Posterior vena cava (tissue), 2 donors: ENCODE results near the gene MITF. TPM values are rescaled to one million over a fixed set of nuclear protein-coding genes. Genes with fewer than 3 reads are reported as not detected.
"Not testable (repeated sequence)": the region's sequence is repeated elsewhere in the genome, so short reads cannot be mapped to it uniquely, and the experiment has no call there.

Experiments used
- DNase-seq: peaks from one replicate; pipeline ENCODE4 v3.0.0-alpha.2; 2020; ENCODE audit warnings: low spot score
- intact Hi-C, 2 donors: fragments of 100-400 bp; cut with DNase I; formaldehyde crosslinking; loops; one replicate each; pipeline versions ENCODE4 v1.14.1 to v1.14.2; 2022 to 2023
- total RNA-seq, 2 donors: library from RNA; stranded (reverse); fragmentation: NEBNext Ultra II Directional; extraction: Animal tissue kit (Norgen Biotek cat#: 25700); gene quantifications; one replicate each; pipeline ENCODE4 v1.2.1, GENCODE V29; 2021
- donor health status: DM: yes; HTN: yes; CAD: no.
- donor health status: DM: yes; HTN: yes; CAD: no.

Gene MITF
- total RNA-seq, 2 donors from 2014 or later: 25.9 to 61.4 TPM

DNA sequence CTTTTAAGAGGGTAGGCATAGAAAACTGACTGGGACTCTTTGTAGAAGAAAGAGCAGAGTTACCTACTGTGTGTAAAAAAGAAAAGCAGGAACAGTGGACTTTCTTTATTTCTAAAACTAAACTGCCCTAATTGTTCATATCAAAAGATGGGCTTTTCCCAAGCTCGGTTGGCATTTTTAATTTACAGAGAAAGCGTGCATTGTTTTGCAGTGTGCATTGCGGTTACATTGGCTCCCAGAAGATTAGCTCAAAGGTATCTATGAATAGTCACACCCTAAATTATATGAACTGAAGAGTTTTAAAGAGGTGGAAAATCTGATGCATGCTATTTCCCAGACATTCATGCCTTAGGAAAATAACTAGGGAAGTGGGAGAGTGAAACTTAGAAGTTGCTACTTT lies 36.5 kb downstream of the MITF start:
- intact Hi-C loops: loop anchor here in 1 of 2 donors (5.0 kb wide), 1 partner anchor 1807 kb away; the partner anchor contains the start of gene FOXP1

DNA sequence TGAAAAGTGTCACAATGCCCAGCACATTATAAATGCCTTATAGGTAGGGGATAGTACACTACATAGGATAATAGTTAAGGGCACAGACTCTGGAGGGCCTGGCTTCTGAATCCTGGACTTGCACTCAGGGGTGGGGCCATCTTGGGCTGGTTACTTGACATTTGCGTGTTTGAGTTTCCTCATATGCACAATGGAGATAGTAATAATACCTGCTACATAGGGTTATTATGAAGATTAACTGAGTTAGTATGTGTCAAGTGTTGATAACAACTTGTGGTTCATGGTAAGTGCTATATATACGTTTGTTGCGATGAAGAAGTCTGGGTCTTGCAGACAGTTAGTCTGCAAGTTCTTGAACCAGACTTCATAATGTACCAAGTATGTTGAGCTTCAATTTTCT lies 37.0 kb downstream of the MITF start:
- intact Hi-C loops: loop anchor here in 1 of 2 donors (5.0 kb wide), 1 partner anchor 1806 kb away; the partner anchor contains the start of gene FOXP1
- DNase-seq: no peak

More for the DNA sequence above, 36.5 kb downstream of the MITF start:
- DNase-seq: no peak

DNA sequence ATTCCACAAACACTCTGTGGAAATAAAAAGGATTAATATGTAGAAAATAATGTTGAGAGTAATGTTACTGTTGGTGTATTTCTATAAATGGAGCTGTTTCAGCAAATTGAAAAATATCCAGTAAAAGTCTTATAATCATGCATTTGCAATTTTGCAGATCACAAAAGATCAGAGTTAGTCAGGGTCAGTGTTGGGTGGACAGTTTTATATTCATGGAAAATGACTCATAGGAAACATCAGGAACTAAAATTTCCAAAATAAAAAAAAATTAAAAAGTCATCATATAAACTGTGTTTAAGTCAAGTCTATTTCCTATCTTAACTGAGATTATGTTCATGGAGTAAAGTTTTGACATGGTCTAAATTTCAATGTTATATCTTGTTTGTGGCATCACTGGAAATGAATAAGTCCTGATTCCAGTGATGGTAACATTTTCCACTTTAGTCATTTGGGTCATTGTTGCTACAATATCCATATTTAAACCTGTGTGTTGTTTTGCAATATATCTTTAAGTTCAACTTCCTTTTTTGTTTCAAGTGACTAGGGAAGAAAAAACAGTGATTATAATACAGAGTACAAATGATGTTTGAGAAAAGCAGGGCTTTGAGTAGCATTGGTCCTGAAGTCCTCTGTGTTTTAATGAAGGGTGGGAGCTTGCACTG lies 37.8 kb downstream of the MITF start:
- intact Hi-C loops: loop anchor here in 1 of 2 donors (5.0 kb wide), 1 partner anchor 1805 kb away; the partner anchor contains the start of gene FOXP1
- no peak for DNase-seq

DNA sequence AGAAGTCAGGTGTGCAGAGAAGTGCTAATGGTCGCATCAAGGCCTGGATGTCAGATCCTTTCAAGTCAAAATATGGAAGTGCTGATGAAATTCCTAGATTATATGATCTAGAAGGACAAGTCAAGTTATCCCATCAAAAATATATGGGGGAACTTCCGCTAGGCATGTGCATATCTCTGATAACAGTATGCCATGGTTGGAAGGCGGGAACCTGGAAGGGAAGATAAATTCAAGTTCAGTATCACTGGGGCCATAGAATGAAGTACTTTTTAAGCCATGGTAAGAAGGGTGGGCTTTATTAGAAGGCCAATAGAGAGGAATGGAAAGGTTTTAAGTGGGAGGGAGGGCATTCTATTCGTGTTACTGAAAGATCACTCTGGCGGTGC lies 38.3 kb downstream of the MITF start:
- DNase-seq: no peak
- intact Hi-C loops: loop anchor here in 1 of 2 donors (5.0 kb wide), 1 partner anchor 1805 kb away; the partner anchor contains the start of gene FOXP1

DNA sequence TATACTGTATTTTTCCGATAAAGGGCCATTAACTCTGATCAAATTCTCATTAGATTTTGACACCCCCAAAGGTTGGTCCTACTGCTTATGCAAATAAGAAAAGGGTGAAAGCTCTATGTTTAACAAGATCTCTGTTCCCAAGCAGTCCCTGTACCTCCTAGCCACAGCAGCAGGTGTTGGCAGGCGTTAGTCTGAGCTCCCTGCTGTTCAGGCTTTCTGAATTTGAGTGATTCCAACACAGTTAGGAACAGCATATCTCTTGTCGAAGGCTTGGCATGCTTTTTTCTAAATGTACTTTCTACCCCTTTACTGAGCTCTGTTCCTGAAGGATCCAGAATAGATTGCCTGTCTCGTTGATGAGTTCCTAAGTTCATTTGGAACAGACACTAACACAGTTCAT lies 42.3 kb downstream of the MITF start:
- no peak for DNase-seq

DNA sequence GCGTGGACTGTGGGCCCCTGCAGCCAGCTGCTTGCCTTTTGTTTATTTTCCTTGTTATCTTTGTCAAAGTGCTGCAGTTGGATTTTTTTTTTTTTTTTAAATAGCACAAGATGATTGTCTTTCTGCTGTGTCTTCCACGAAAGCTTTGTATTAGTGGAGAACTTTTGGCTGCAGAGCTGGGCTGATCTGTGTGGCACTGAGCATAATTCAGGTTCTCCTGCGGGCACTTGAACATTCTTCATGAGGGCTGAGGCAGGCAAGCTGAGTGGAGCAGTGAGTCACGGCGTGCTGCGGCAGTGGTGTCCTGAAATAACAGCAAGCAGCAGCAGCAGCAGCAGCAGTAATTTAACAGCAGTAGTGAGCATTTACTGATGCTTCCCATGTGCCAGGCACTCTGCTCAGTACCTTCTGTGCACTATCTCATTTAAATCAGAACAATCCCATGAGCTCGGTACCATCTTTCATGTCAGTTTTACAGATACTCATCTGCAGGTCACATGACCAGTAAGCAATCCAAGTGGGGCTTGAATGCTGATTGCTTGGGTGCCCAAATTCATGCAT lies 45.8 kb downstream of the MITF start:
- DNase-seq: peak; percentile 89
- intact Hi-C loops: loop anchor here in 1 of 2 donors (5.0 kb wide), 1 partner anchor 43 kb away; no protein-coding TSS in a partner anchor

More for the DNA sequence above, 42.3 kb downstream of the MITF start:
- intact Hi-C loops: no loop called here

DNA sequence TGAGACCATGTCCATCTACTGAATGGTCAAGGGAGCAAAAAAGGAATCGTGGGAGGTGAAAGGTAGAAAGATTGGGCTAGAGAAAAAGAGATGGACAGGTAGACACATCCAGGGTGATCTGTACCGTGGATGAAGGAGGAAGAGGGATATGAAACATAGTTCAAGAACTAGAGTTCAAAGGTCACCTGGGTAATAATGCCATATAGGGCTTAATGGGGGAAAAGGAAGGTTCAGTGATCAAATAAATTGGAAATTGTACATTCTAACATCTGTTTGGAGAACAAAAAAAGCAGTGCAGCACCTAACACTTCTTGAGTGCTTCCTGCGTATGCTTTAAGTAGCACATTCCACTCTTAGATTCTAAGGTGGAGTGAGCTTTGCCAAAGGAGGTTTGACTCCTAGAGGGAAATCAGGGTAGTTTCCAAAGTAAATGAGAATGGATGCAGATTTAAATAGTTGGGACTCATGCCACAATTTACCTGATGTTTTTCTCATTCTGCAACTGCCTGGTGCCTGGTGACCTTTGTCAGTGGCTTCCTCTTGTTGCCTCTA lies 46.6 kb downstream of the MITF start:
- intact Hi-C loops: loop anchor here in 1 of 2 donors (5.0 kb wide), 1 partner anchor 44 kb away; no protein-coding TSS in a partner anchor
- no peak for DNase-seq

DNA sequence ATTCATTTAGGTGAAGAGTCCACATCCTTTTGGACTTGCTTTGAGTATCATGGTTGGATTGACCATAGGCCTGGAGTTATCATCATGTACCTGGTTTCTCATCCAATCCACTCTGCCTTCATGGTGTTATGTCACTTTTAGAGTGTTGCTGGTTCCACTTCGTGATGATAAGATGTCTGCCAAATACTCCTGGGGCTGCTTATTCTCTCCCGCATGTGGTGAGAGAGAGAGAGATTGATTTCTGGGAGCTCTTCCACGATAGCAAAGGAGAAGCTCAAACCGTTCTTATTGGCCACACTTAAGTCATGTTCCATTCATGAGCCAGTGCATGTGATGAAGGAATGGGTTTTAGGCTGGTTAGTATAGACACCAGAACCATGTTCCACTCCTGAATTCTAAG lies 47.6 kb downstream of the MITF start:
- DNase-seq: no peak
- intact Hi-C loops: loop anchor here in 1 of 2 donors (5.0 kb wide), 1 partner anchor 45 kb away; no protein-coding TSS in a partner anchor

DNA sequence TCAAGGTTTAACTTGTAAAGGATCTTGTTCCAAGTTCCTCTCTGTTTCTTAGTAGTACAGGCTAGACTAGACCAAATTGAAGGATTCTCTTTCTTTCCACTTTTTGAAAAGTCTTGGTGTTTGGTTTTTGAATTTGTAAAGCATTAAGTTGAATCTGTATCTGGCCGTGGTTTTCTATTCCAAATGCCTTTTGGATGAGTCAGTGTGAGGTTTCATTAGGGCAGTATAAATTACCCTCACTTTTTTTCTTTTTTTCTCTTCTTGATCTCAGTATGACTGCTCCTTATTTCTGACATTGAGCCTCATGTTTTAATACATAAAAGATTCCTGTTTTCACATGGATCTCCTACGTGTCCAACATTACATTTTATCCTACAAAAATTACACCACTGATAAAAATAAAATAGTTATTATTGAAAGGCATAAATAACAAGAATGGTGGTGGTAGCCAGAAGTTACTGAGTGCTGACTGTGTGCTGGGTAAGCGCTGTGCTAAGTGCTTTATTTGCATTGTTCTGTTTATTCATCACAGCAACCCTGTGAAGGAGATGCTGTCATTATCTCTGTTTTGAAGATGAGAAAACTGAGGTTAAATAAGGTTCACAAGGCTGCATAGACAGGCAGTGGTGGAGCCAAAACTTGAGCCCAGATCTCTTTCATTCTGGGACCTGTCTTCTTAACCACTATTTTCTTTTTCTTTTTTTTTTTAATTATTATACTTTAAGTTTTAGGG lies 48.3 kb downstream of the MITF start:
- intact Hi-C loops: loop anchor here in 1 of 2 donors (5.0 kb wide), 1 partner anchor 45 kb away; no protein-coding TSS in a partner anchor
- no peak for DNase-seq

DNA sequence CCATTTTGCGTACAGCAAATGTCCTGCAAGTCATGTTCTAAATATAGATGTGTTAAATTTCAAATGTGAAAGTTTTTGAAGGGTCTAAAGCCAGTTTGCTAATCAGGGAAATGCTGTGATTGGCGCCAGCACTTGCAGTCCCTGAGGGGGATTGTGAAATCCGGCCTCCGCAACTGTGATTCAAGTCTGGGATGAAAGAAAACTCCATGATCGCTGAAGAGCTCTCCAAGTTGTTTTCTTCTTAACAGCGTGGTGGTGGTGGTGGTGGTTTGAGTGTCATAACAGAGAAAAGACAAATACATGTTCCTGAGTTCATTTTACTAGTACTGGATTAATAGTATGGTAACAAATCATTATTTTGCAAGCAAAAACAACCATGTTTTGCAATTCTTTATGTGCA lies 51.8 kb downstream of the MITF start:
- intact Hi-C loops: no loop called here

DNA sequence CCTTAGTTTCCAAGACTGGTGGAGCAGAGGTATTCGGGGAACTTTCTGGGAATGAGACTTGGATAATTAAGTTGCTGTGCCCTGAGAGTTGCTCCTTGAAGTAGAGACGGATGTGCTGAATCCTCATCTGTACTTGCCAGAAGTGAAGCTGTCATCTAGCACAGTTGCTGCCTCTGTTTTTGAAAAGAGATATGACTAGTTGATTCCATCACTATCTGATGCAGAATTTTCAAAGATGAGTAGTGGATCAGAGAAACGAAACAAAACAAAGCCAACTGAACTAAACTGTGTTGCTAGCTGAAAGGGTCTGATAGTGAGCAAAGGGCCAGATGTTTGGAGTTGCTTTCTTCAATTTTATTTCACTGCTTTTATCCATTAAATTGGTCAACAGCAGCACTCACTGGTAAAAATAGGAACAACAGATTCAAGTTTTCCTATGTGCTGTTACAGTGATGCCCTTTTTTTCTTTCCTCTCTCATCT lies 52.7 kb downstream of the MITF start:
- DNase-seq: no peak

More for the DNA sequence above, 51.8 kb downstream of the MITF start:
- DNase-seq: peak; percentile 91

DNA sequence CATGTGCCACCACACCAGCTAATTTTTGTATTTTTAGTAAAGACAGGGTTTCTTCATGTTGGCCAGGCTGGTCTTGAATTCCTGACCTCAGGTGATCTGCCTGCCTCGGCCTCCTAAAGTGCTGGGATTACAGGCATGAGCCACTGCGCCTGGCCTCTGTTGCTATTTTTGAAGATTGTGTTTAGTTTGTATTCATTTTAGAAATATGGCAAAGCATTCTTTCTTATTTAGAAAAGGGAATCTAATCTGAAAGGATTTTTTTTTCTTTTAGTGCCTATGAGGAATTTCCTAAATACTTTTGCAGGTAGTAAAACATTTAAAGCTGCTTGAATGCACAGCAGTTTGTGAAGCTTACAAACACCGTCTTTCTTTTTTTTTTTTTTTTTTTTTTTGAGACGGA lies 56.9 kb downstream of the MITF start:
- intact Hi-C loops: loop anchor here in 1 of 2 donors (5.0 kb wide), 1 partner anchor 109 kb away; no protein-coding TSS in a partner anchor
- DNase-seq: not testable (repeated sequence)

More for the DNA sequence above, 52.7 kb downstream of the MITF start:
- intact Hi-C loops: no loop called here

DNA sequence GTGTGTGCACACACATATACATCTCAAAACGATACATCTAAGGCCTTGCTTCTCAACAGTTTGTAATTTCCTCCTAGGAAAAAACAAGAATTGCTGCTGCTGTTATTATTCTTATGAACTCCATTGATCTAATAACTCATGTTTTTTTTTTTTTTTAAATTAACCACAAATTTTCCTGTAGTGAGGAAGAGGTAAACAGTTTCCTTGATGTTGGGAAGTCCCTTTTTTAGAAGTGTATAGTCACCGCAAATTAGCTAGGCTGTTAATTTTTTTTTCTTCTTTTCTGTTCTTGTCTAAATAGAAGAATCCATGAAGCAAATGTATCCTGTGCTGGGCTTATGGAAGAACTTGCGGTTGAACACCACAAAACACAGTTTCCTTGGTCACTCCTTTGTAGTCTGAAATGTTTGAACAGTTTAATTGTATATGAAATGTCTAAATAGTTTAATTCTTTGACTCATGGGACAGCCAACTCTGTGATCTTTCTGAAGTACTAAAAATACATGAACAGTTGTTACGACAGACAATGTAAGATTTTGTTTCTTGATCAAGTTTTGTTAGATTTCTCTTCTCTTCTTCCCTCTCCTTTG lies 64.5 kb downstream of the MITF start:
- no peak for DNase-seq
- intact Hi-C loops: loop anchor here in 1 of 2 donors (5.0 kb wide), 1 partner anchor 106 kb away; no protein-coding TSS in a partner anchor

DNA sequence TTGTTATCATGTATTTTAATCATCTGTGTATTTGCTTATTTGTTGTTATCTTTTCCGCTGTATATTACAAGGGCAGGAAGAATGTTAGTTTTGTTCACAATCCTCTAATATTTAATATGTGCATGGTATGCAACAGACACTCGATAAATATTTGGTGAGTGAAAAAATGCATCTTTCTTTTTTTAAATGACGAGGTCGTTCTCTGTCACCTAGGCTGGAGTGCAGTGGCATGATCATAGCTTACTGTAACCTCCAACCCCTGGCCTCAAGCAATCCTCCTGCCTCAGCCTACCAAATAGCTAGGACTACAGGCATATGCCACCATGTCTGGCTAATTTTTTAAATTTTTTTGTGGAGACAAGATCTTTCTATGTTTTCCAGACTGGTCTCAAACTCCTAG lies 66.2 kb downstream of the MITF start:
- no peak for DNase-seq
- intact Hi-C loops: no loop called here

DNA sequence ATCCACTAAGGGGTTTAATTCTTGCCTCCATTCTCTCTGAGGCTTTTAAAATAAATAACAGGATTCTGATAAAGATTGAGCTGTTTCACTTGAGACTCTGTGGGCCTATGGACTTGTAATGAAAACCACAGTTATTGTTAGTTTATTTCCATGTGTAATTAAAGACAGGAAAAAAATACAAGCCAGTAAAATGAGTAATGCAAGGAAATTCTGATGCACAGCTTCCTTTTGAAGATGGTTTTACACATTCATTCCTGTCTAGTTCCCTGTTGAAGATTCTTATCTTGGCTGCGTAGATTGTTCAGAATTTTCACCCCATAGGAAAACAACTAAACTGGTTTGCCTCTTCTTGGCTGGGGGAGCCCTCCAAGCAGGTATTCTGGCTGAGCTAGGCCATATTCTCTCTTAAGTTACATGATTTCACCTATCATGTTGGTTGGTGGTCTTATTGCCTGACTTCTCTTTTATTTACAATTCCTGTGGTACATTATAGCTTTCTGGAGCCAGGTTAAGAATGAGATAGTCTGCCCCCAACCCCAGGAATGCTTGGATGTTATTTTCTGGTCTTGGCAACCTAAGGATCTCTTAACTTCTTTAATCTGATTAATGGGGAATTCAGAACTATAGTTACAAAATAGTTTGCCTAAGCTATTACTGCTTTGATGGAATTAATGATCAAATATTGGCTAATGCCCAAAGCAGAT lies 67.6 kb downstream of the MITF start:
- DNase-seq: no peak
- intact Hi-C loops: no loop called here

DNA sequence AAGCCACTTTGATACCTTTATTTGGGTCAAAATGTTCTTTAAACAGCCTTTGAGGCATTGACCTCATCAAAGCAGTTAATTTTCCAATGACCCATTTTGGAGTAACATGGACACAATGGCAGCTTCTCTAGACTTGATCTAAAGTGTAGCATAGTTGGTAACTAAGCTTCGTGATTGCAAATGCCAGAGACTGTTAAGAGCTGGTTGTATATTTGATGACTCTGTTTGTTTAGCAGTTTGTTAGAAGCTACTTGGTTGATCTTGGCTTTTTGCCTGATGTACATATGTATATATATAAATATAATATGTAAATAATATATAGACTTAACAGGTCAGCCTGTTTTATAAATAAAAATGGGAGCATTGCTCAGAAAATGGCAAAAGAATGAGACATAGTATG lies 68.4 kb downstream of the MITF start:
- DNase-seq: no peak
- intact Hi-C loops: no loop called here

DNA sequence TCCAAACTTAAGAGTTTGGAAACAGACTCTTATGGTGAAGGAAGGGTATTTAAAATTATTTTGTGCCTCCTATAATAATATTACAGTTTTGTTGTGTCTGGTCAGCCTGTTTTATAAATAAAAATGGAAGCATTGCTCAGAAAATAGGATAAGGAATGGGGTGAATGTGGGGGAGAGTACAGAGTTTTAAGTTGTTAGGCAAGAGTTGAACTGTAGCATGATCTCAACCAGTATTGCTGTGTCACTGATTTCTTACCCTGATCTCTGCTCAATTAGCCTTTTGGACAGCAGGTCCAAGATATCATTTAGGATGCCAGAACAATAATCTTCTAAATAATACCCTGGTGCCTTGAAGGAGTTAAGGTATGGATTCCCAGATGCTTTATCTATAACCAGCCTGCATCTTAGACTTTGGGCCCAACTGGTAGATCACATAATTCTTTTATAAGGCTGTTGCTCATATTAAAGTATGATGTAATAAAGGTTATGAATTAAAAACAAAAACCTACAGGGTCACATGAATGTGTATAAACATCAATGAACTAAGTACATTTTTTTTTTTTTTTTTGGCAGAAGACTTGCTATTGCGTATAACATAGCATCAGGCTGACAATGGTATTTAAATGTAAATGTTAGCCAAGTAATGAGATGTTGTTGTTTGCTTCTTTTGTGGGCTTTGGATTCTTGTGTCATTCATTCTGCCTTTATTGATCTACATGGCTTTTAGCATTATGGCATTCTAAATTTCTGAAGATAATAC lies 70.0 kb downstream of the MITF start:
- intact Hi-C loops: no loop called here
- DNase-seq: no peak
